ENCODE results near the gene PKHD1.

GRCh38 chr6:52042141-52042885 lies 45.1 kb downstream of the PKHD1 start:
- no peak for TF ChIP-seq MAX (IDR thresholded peaks at IDR 0.05)
- no peak for TF ChIP-seq CTCF (IDR thresholded peaks at IDR 0.05; ENCODE audit: control extremely low read depth in 1 of 3, insufficient read depth in 1 of 3, low read depth in 1 of 3, low read length in 3 of 3)

All from H1 (cell line).